ENCODE results near the gene GSX2.

The GSX2 gene

DNA sequence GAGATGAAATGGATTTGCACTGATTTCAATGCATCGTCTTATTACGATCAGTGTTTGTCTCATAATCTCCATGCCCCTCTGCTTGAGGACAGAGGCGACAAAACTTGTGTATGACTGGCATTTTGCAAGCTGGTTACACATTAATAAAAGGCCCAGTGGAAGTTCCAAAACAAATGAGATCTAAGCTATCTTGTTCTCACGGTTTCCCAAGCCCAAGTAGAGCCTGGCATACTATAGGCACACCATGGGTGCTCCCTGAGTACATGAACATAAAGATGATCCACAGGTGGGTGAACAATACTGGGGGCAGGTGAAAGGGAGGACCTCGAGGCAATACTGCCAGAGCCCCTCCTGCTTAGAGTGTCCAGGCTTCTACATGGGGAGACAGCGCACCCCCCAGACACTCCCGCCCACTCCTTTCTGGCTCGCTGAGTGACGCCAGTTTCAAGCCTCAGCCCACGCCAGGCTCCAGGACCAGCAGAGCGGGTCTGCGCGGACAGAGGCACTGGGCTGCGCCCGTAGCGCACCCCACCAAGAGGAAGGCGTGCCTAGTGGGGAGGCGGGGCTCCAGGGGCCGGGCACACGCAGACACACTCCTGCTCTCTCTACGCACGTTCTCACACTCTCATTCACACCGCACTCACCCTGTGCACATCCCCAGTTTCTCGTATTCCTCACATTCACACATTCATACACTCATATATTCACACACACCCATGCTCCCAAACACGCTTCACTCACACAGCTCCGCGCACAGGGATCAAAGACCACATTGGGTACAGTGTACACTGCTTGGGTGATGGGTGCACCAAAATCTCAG lies 8.9 kb upstream of the GSX2 start:
- TF ChIP-seq EGR1 (IDR thresholded peaks at IDR 0.05) (peak; percentile 86), TAF1 (IDR thresholded peaks at IDR 0.05; ENCODE audit: low read depth) (no peak)

DNA sequence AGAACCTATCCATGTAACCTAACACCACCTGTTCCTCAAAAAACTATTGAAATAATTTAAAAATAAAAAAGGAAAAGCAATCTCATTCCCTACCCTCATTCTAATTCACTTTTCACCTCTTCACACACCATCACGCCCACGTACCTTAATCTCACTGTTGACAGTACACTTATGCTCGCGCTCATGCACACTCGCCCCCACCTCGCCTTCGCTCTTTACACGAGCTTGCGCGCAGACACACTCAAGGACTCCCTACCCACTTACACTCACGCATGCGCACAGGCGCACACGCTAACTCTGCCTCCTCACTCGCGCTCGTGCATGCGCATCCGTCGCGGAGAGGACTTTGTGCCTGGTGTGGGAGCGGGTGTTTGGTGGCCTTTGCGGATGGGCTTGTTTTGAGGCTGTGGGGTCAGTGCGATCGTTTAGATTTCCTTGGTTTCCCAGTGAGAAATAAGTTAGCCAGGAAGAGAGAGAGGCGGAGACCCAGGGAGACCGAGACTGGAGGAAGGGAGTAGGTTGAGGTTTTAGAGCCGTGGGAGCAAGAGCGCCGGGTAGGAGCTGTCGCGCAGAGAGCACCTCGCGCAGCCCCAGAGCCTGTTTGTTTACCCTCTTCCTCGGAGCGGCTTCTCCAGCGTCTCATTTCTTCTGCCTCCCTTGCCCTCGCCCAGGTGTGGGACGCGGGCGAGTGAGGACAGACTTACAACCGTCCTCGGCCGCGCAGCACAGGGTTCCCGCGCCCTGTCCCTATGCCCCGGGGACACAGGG lies 8.1 kb upstream of the GSX2 start:
- TF ChIP-seq TCF12 (IDR thresholded peaks at IDR 0.05; ENCODE audit: low read depth): no peak
- TF ChIP-seq, protein P1, sequence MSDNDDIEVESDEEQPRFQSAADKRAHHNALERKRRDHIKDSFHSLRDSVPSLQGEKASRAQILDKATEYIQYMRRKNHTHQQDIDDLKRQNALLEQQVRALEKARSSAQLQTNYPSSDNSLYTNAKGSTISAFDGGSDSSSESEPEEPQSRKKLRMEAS (IDR thresholded peaks at IDR 0.05): peak; percentile 84

DNA sequence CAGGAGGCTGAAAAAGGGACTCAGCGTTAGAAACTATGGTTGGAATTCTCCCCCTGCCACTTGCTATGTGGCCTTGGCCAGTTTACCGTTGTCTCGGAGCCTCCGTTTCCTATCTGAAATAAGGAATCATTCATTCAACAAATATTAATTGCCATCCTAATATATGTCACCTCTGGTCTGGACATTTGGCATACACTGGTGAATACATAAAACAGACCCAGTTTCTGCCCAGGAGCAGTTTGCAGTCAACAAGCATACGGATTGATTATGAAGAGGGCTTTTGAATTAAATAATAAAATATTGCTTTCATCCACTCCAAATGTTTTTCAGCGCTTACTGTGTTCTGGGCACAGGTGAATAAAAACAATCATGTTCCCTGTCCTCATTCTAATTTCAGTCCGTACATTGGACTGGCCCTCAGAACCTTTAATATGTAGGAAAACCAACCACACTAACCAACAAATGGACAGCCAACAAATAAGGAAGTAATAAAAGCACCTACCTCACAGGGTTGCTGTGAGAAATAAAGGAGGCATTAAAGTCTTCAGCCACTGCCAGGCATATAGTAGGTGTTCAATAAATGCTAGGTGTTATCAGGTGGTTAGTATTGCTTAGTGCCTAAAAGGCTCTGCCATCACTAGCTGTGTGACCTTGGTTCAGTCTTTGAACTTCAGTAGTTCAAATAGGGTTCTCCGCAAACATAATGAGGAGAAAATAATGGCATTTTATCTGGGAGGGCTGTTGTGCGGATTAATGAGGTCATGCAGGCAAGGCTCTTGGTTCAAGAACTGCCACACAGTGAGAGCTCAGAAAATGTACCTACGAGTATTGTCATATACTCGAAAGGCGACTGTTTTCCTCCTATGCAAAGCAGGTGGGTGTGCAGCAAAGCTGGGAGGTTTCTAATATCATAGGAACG lies 7.3 kb upstream of the GSX2 start:
- TF ChIP-seq EGR1 (IDR thresholded peaks at IDR 0.05): no peak
- TF ChIP-seq CREB1 (IDR thresholded peaks at IDR 0.05; ENCODE audit: low read depth): no peak
- no peak for TF ChIP-seq RAD21 (IDR thresholded peaks at IDR 0.05; ENCODE audit: low read depth)
- TF ChIP-seq, protein P2, sequence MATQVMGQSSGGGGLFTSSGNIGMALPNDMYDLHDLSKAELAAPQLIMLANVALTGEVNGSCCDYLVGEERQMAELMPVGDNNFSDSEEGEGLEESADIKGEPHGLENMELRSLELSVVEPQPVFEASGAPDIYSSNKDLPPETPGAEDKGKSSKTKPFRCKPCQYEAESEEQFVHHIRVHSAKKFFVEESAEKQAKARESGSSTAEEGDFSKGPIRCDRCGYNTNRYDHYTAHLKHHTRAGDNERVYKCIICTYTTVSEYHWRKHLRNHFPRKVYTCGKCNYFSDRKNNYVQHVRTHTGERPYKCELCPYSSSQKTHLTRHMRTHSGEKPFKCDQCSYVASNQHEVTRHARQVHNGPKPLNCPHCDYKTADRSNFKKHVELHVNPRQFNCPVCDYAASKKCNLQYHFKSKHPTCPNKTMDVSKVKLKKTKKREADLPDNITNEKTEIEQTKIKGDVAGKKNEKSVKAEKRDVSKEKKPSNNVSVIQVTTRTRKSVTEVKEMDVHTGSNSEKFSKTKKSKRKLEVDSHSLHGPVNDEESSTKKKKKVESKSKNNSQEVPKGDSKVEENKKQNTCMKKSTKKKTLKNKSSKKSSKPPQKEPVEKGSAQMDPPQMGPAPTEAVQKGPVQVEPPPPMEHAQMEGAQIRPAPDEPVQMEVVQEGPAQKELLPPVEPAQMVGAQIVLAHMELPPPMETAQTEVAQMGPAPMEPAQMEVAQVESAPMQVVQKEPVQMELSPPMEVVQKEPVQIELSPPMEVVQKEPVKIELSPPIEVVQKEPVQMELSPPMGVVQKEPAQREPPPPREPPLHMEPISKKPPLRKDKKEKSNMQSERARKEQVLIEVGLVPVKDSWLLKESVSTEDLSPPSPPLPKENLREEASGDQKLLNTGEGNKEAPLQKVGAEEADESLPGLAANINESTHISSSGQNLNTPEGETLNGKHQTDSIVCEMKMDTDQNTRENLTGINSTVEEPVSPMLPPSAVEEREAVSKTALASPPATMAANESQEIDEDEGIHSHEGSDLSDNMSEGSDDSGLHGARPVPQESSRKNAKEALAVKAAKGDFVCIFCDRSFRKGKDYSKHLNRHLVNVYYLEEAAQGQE (IDR thresholded peaks at IDR 0.05; ENCODE audit: low read depth): no peak
- TF ChIP-seq CEBPB (IDR thresholded peaks at IDR 0.05): no peak
- TF ChIP-seq EP300 (IDR thresholded peaks at IDR 0.05; ENCODE audit: borderline replicate concordance): no peak
- no peak for TF ChIP-seq TEAD4 (IDR thresholded peaks at IDR 0.05)
- TF ChIP-seq TAF1 (IDR thresholded peaks at IDR 0.05; ENCODE audit: low read depth): no peak
- no peak for TF ChIP-seq ZBTB7A (IDR thresholded peaks at IDR 0.05; ENCODE audit: low read depth)
- TF ChIP-seq, protein P3, sequence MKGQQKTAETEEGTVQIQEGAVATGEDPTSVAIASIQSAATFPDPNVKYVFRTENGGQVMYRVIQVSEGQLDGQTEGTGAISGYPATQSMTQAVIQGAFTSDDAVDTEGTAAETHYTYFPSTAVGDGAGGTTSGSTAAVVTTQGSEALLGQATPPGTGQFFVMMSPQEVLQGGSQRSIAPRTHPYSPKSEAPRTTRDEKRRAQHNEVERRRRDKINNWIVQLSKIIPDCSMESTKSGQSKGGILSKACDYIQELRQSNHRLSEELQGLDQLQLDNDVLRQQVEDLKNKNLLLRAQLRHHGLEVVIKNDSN (IDR thresholded peaks at IDR 0.05): no peak
- TF ChIP-seq NFIC (IDR thresholded peaks at IDR 0.05): no peak
- TF ChIP-seq, protein P1 (IDR thresholded peaks at IDR 0.05): no peak
- TF ChIP-seq FOXM1 (IDR thresholded peaks at IDR 0.05; ENCODE audit: borderline replicate concordance, low read depth): no peak
- no peak for TF ChIP-seq YY1 (IDR thresholded peaks at IDR 0.05; ENCODE audit: low read depth)
- TF ChIP-seq TCF12 (IDR thresholded peaks at IDR 0.05; ENCODE audit: low read depth): no peak

DNA sequence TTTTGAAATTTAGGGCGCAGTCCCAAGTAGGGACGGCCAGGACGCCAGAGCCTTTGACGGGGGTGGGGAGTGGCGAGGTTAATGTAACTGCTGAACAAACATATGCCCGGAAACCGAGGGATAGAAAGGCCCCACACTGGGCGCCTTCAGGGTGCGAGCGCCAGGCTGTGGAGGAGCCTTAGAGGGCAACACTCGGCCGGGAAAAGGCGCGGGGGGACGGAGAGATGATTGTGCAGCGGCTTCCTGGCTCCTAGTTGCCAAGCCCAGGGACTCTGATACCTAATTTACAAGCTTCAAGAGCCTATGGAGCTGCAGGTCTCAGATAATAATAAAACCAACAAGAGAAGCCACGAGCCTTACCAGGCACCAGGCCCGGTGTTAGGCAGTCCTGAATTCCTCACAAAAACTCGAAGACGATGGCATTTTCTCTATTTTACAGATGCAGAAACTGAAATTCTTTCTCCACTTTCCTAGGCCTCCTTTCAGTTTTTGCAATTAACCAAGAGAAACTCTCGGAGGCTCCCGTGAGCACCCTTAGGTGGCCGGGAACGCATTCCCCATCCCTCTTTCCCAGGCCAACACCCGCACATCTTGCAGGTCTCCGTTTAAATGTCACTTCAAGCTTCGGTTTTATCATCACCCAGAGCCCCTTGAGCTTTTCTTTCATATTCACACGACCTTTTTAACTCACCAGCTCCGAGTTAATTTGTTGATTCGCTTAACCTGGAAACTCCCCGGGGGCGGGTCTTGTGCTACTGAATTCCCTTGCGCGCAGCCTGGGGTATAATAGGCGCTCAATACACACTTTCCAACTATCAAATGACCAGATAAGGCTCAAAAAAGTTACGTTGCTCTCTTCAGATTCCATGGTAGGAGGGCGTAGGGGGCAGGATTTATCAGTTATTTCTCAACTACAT lies 6.4 kb upstream of the GSX2 start:
- no peak for TF ChIP-seq RAD21 (IDR thresholded peaks at IDR 0.05; ENCODE audit: low read depth)

DNA sequence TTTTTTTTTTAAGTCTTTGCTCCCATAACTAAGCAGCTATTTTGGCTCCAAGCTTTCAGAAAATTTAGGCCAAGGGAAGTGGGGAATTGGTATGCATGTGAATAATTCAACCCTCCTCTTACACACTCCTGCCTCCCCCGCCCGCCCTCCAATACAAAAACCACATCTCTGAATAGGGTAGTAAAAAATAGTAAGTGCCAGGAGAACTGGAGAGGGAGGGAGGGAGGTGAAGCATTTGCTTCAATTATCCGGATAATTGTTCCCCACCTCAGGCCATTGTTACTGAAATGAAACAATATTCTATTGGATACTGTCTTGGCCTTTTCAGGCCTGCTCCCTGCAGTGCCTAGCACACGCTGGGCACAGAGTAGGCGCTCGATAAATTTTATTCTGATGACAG lies 5.5 kb upstream of the GSX2 start:
- TF ChIP-seq CEBPB (IDR thresholded peaks at IDR 0.05): no peak
- TF ChIP-seq CREB1 (IDR thresholded peaks at IDR 0.05; ENCODE audit: low read depth): no peak

DNA sequence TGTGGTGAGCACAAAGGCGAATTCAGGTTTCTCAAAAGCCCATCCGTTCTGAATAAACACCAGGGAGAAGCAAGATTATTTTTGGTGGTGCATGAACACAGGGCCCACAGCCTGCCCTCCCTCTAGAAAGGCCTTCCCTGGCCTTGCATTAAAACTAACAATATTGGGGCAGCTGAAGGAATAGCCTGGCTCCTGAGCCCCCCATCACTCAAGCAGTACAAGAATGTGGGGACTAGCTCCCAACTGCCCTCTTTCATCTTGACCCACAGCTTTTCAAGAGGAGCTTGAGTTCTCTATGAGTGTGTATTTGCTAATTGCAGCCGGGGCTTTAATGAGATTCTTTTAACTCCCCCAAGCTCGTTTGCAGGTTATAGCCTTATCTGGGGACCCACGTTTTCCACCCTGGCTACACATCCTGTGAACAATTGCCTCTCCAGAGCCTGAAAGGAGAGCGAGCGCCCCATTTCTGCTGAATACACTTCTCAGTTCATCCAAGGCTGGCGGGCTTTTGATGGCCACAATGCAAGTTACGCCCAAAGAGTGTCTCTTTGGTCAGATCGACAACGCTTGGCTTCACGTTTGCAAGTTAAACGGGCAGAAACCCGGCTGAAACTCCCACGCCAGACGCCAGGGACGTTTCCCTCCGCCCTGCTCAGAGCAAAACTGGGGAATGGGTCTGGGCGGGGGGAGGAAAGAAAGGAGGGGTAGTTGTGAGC lies 4.7 kb upstream of the GSX2 start:
- TF ChIP-seq CEBPB (IDR thresholded peaks at IDR 0.05) (no peak), TEAD4 (IDR thresholded peaks at IDR 0.05) (no peak), EGR1 (IDR thresholded peaks at IDR 0.05) (no peak), CREB1 (IDR thresholded peaks at IDR 0.05; ENCODE audit: low read depth) (no peak), FOXM1 (IDR thresholded peaks at IDR 0.05; ENCODE audit: borderline replicate concordance, low read depth) (no peak), ZBTB7A (IDR thresholded peaks at IDR 0.05; ENCODE audit: low read depth) (no peak), NFIC (IDR thresholded peaks at IDR 0.05) (no peak), EP300 (IDR thresholded peaks at IDR 0.05; ENCODE audit: borderline replicate concordance) (no peak), TAF1 (IDR thresholded peaks at IDR 0.05; ENCODE audit: low read depth) (no peak), YY1 (IDR thresholded peaks at IDR 0.05; ENCODE audit: low read depth) (no peak), RAD21 (IDR thresholded peaks at IDR 0.05; ENCODE audit: low read depth) (no peak), TCF12 (IDR thresholded peaks at IDR 0.05; ENCODE audit: low read depth) (no peak)
- TF ChIP-seq, protein P3 (IDR thresholded peaks at IDR 0.05): no peak
- TF ChIP-seq, protein P1 (IDR thresholded peaks at IDR 0.05): no peak
- TF ChIP-seq, protein P2 (IDR thresholded peaks at IDR 0.05; ENCODE audit: low read depth): no peak

Measured in Ishikawa (cell line).